Measurements from ENCODE around the gene ARHGEF26.

GRCh38 chr3:154214306-154214705 lies 93.1 kb downstream of the ARHGEF26 start:
- TF ChIP-seq CTCF (IDR thresholded peaks at IDR 0.05) (no peak), POLR2AphosphoS5 (IDR thresholded peaks at IDR 0.05; ENCODE audit: insufficient read depth in 1 of 2, low read depth in 1 of 2) (no peak), POLR2A (IDR thresholded peaks at IDR 0.05) (no peak)

All from vagina (tissue), 2 donors.